HG03097 (cell line): ENCODE results near the gene ATP2B1.

ENCODE experiments used
- ATAC-seq: cut with Tn5 transposase; IDR thresholded peaks from one replicate; pipeline ENCODE4 v1.9.1; 2021; ENCODE audit not compliant: unreplicated experiment, low FRiP score

Gene ATP2B1

GRCh38 chr12:89694542-89694941, 14.1 kb downstream of the ATP2B1 start:
- no peak for ATAC-seq

- no peak for ATAC-seq
Measured at GRCh38 chr12:89693639-89694202, 14.9 kb downstream of the ATP2B1 start.

- no peak for ATAC-seq
Measured at GRCh38 chr12:89692439-89692838, 16.2 kb downstream of the ATP2B1 start.

GRCh38 chr12:89691659-89692058, 17.0 kb downstream of the ATP2B1 start:
- no peak for ATAC-seq

- ATAC-seq: no peak
Measured at GRCh38 chr12:89690925-89691324, 17.7 kb downstream of the ATP2B1 start.

- no peak for ATAC-seq
Measured at GRCh38 chr12:89689306-89689705, 19.3 kb downstream of the ATP2B1 start.

- ATAC-seq: no peak
Measured at GRCh38 chr12:89686311-89686710, 22.3 kb downstream of the ATP2B1 start.

GRCh38 chr12:89685363-89685972, 23.2 kb downstream of the ATP2B1 start:
- no peak for ATAC-seq

- no peak for ATAC-seq
Measured at GRCh38 chr12:89684136-89684535, 24.5 kb downstream of the ATP2B1 start.

GRCh38 chr12:89682284-89682683, 26.4 kb downstream of the ATP2B1 start:
- no peak for ATAC-seq

GRCh38 chr12:89680409-89680808, 28.2 kb downstream of the ATP2B1 start:
- no peak for ATAC-seq

- no peak for ATAC-seq
Measured at GRCh38 chr12:89679631-89680030, 29.0 kb downstream of the ATP2B1 start.

- no peak for ATAC-seq
Measured at GRCh38 chr12:89678225-89678624, 30.4 kb downstream of the ATP2B1 start.

- ATAC-seq: no peak
Measured at GRCh38 chr12:89676930-89677329, 31.7 kb downstream of the ATP2B1 start.

- no peak for ATAC-seq
Measured at GRCh38 chr12:89674326-89674942, 34.2 kb downstream of the ATP2B1 start.

GRCh38 chr12:89673603-89674002, 35.0 kb downstream of the ATP2B1 start:
- no peak for ATAC-seq

GRCh38 chr12:89672589-89672979, 36.1 kb downstream of the ATP2B1 start:
- ATAC-seq: no peak

GRCh38 chr12:89671469-89671868, 37.2 kb downstream of the ATP2B1 start:
- ATAC-seq: no peak

GRCh38 chr12:89669197-89669596, 39.4 kb downstream of the ATP2B1 start:
- ATAC-seq: peak; percentile 33

- no peak for ATAC-seq
Measured at GRCh38 chr12:89665556-89665955, 43.1 kb downstream of the ATP2B1 start.

- ATAC-seq: no peak
Measured at GRCh38 chr12:89664441-89664840, 44.2 kb downstream of the ATP2B1 start.
